ENCODE data around the gene TRMT10B.
"Not testable (repeated sequence)": the region's sequence is repeated elsewhere in the genome, so short reads cannot be mapped to it uniquely, and the experiment has no call there.

The TRMT10B gene

GRCh38 chr9:37801959-37802711 is 48.5 kb downstream of the TRMT10B start:
- DNase-seq = no peak

DNA sequence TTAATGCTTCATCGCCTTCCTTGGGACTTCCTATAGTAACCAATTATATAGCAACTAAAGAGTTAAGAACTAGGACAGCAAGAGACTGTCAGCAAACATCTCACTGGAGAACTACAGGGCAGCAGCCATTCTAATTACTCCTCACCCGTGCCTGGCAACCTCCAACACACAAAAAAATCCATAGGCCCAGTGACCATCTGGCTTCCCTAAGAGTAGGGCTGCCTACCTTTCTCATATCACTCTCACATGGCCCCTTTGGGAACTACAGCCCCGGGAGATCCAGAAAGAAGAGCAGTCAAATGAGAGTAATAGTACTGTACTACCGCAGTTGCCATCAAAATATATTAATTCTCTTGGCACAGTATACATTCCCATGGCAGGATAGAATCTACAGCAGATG is 52.7 kb downstream of the TRMT10B start:
- no peak for DNase-seq

- DNase-seq = not testable (repeated sequence)
Observed at GRCh38 chr9:37809676-37810075, 56.1 kb downstream of the TRMT10B start.

GRCh38 chr9:37811906-37812476 is 58.4 kb downstream of the TRMT10B start:
- no peak for DNase-seq

GRCh38 chr9:37812773-37813379 is 59.3 kb downstream of the TRMT10B start:
- no peak for DNase-seq

- DNase-seq = no peak
Observed at GRCh38 chr9:37818849-37819248, 65.2 kb downstream of the TRMT10B start.

GRCh38 chr9:37820142-37820541 is 66.5 kb downstream of the TRMT10B start:
- no peak for DNase-seq

GRCh38 chr9:37825174-37825573 is 71.6 kb downstream of the TRMT10B start:
- DNase-seq = not testable (repeated sequence)

- no peak for DNase-seq
Observed at GRCh38 chr9:37827483-37828165, 74.0 kb downstream of the TRMT10B start.
